ENCODE results near the gene POLE3. TPM values are rescaled to one million over a fixed set of nuclear protein-coding genes. Genes with fewer than 3 reads are reported as not detected.
"Not testable (repeated sequence)": the region's sequence is repeated elsewhere in the genome, so short reads cannot be mapped to it uniquely, and the experiment has no call there.

POLE3 gene
- total and polyA plus RNA-seq, 5 experiments from 2014 or later = 59.5 to 138 (median 116) TPM

- Mint-ChIP-seq H3K27me3 (peaks cover 1 to 18% (median 8%) of the 10 kb centered on the region in 5 donors), H3K36me3 (no peaks in the 10 kb centered on the region), H3K4me3 (no peak overlapping the region), H3K27ac (peak overlapping the region in 1 of 10 donors; percentile 13), H3K4me1 (no peaks in the 10 kb centered on the region), H3K9me3 (no peaks in the 10 kb centered on the region)
- POLR2A ChIA-PET = no interaction called here
- no peak for ATAC-seq
- no peak for DNase-seq
Observed at GRCh38 chr9:113427629-113428028, 17.2 kb upstream of the POLE3 start.

- POLR2A ChIA-PET = no interaction called here
- H3K4me1 Mint-ChIP-seq = no peaks in the 10 kb centered on the region
- no peak for DNase-seq
- no peak for ATAC-seq
- H3K9me3 Mint-ChIP-seq = no peaks in the 10 kb centered on the region
- H3K27ac Mint-ChIP-seq = no peak overlapping the region
- peaks cover 1 to 18% (median 8%) of the 10 kb centered on the region in 5 donors for H3K27me3 Mint-ChIP-seq
- no peak overlapping the region for H3K4me3 Mint-ChIP-seq
- H3K36me3 Mint-ChIP-seq = no peaks in the 10 kb centered on the region
Observed at GRCh38 chr9:113426701-113427100, 16.2 kb upstream of the POLE3 start.

- H3K27ac Mint-ChIP-seq = no peak overlapping the region
- no peaks in the 10 kb centered on the region for H3K4me1 Mint-ChIP-seq
- DNase-seq (no peak), ATAC-seq (no peak)
- H3K27me3 Mint-ChIP-seq = peaks cover 1 to 18% (median 8%) of the 10 kb centered on the region in 5 donors
- POLR2A ChIA-PET = no interaction called here
- no peaks in the 10 kb centered on the region for H3K36me3 Mint-ChIP-seq
- H3K9me3 Mint-ChIP-seq = no peaks in the 10 kb centered on the region
- no peak overlapping the region for H3K4me3 Mint-ChIP-seq
Observed at GRCh38 chr9:113425072-113425471, 14.6 kb upstream of the POLE3 start.

- no peak for ATAC-seq
- Mint-ChIP-seq H3K9me3 (no peaks in the 10 kb centered on the region), H3K4me3 (no peak overlapping the region), H3K36me3 (no peaks in the 10 kb centered on the region), H3K27ac (peak overlapping the region in 1 of 10 donors; percentile 31), H3K4me1 (no peaks in the 10 kb centered on the region), H3K27me3 (peaks cover 1 to 18% (median 8%) of the 10 kb centered on the region in 5 donors)
- DNase-seq = no peak
- POLR2A ChIA-PET = no interaction called here
Observed at GRCh38 chr9:113421726-113422125, 11.3 kb upstream of the POLE3 start.

- H3K4me1 Mint-ChIP-seq = no peaks in the 10 kb centered on the region
- H3K9me3 Mint-ChIP-seq = no peaks in the 10 kb centered on the region
- DNase-seq = no peak
Observed at GRCh38 chr9:113417370-113417769, 6.9 kb upstream of the POLE3 start.

GRCh38 chr9:113416149-113416721, 5.8 kb upstream of the POLE3 start:
- H3K9me3 Mint-ChIP-seq = no peaks in the 10 kb centered on the region
- no peak overlapping the region for H3K4me3 Mint-ChIP-seq
- H3K36me3 Mint-ChIP-seq = no peaks in the 10 kb centered on the region
- DNase-seq = no peak
- no peak overlapping the region for H3K27ac Mint-ChIP-seq
- ATAC-seq = no peak
- POLR2A ChIA-PET = no interaction called here
- peaks cover 0 to 4% (median 0%) of the 10 kb centered on the region in 4 donors for H3K4me1 Mint-ChIP-seq
- H3K27me3 Mint-ChIP-seq = no peaks in the 10 kb centered on the region

More at GRCh38 chr9:113417370-113417769, 6.9 kb upstream of the POLE3 start:
- Mint-ChIP-seq H3K4me3 (no peak overlapping the region), H3K27ac (no peak overlapping the region), H3K27me3 (no peaks in the 10 kb centered on the region), H3K36me3 (no peaks in the 10 kb centered on the region)
- ATAC-seq = no peak
- POLR2A ChIA-PET = no interaction called here

- Mint-ChIP-seq H3K27me3 (peaks cover 0 to 3% (median 0%) of the 10 kb centered on the region in 5 donors), H3K9me3 (no peaks in the 10 kb centered on the region), H3K27ac (peak overlapping the region; percentile 98 to 100 (median 99)), H3K4me3 (peak overlapping the region; percentile 94 to 99 (median 96)), H3K4me1 (peaks cover 20 to 41% (median 36%) of the 10 kb centered on the region in 4 donors), H3K36me3 (peaks cover 0 to 30% (median 4%) of the 10 kb centered on the region in 3 donors)
- no peak for ATAC-seq
- POLR2A ChIA-PET = interaction anchor here (0.7 to 2.8 kb wide), 25 partner anchors 10 to 1077 kb away, joined by 3 to 62 read pairs (median 4); partner anchors contain the start of genes ALAD, BSPRY, CDC26 and HDHD3
- no peak for DNase-seq
Observed at GRCh38 chr9:113409883-113410206, 630 bp downstream of the POLE3 start.

GRCh38 chr9:113409481-113409880, 994 bp downstream of the POLE3 start:
- Mint-ChIP-seq H3K9me3 (no peaks in the 10 kb centered on the region), H3K36me3 (peaks cover 0 to 32% (median 4%) of the 10 kb centered on the region in 3 donors), H3K4me1 (peaks cover 20 to 44% (median 36%) of the 10 kb centered on the region in 4 donors), H3K27me3 (peaks cover 0 to 3% (median 0%) of the 10 kb centered on the region in 5 donors), H3K27ac (peak overlapping the region; percentile 98 to 100 (median 99)), H3K4me3 (peak overlapping the region; percentile 94 to 99 (median 96))
- ATAC-seq (no peak), DNase-seq (no peak)
- POLR2A ChIA-PET = interaction anchor here (0.7 to 2.8 kb wide), 21 partner anchors 10 to 1077 kb away, joined by 3 to 62 read pairs (median 4); partner anchors contain the start of genes ALAD, CDC26, HDHD3 and INIP

GRCh38 chr9:113406873-113407511, 3.5 kb downstream of the POLE3 start:
- not testable (repeated sequence) for H3K9me3 Mint-ChIP-seq, H3K27me3 Mint-ChIP-seq
- DNase-seq (peak; percentile 22 to 73 (median 50)), ATAC-seq (peak in 1 of 2 donors; percentile 13)
- H3K4me1 Mint-ChIP-seq = peaks cover 20 to 50% (median 36%) of the 10 kb centered on the region in 4 donors
- peak overlapping the region; percentile 51 to 95 (median 83) for H3K27ac Mint-ChIP-seq
- peak overlapping the region in 9 of 10 donors; percentile 38 to 94 (median 72) for H3K4me3 Mint-ChIP-seq
- POLR2A ChIA-PET = interaction anchor here (1.1 to 1.2 kb wide), 2 partner anchors 30 to 132 kb away, joined by 4 read pairs; partner anchors contain the start of genes CDC26 and HDHD3
- H3K36me3 Mint-ChIP-seq = peaks cover 0 to 32% (median 4%) of the 10 kb centered on the region in 3 donors

- H3K9me3 Mint-ChIP-seq = not testable (repeated sequence)
Observed at GRCh38 chr9:113406353-113406752, 4.1 kb downstream of the POLE3 start.

GRCh38 chr9:113403646-113404045, 6.8 kb downstream of the POLE3 start:
- peak overlapping the region in 4 of 10 donors; percentile 43 to 66 (median 54) for H3K27ac Mint-ChIP-seq
- H3K9me3 Mint-ChIP-seq = no peaks in the 10 kb centered on the region
- peaks cover 0 to 22% (median 2%) of the 10 kb centered on the region in 3 donors for H3K36me3 Mint-ChIP-seq
- H3K4me3 Mint-ChIP-seq = peak overlapping the region in 1 of 10 donors; percentile 24
- no peaks in the 10 kb centered on the region for H3K27me3 Mint-ChIP-seq
- POLR2A ChIA-PET = interaction anchor here (0.8 to 1.7 kb wide), 2 partner anchors 27 to 178 kb away, joined by 4 read pairs; partner anchors contain the start of gene HDHD3
- no peak for DNase-seq
- no peak for ATAC-seq
- peaks cover 17 to 54% (median 44%) of the 10 kb centered on the region in 4 donors for H3K4me1 Mint-ChIP-seq

More at GRCh38 chr9:113406353-113406752, 4.1 kb downstream of the POLE3 start:
- H3K27ac Mint-ChIP-seq = peak overlapping the region; percentile 51 to 95 (median 83)
- H3K36me3 Mint-ChIP-seq = peaks cover 0 to 32% (median 4%) of the 10 kb centered on the region in 3 donors
- not testable (repeated sequence) for ATAC-seq, H3K27me3 Mint-ChIP-seq, DNase-seq, H3K4me3 Mint-ChIP-seq
- peaks cover 24 to 56% (median 41%) of the 10 kb centered on the region in 4 donors for H3K4me1 Mint-ChIP-seq
- POLR2A ChIA-PET = interaction anchor here (0.6 to 1.2 kb wide), 3 partner anchors 30 to 132 kb away, joined by 4 to 5 read pairs (median 4); partner anchors contain the start of genes CDC26 and HDHD3

GRCh38 chr9:113401027-113401792, 9.3 kb downstream of the POLE3 start, which contains the start of gene ALAD:
Gene ALAD, minus strand, starts transcription at chr9:113401284. Its CDS starts 7,725 bp downstream, at chr9:113393559.
- peaks cover 0 to 9% (median 0%) of the 10 kb centered on the region in 3 donors for H3K36me3 Mint-ChIP-seq
- no peaks in the 10 kb centered on the region for H3K27me3 Mint-ChIP-seq
- no peaks in the 10 kb centered on the region for H3K9me3 Mint-ChIP-seq
- ATAC-seq (peak; percentile 96 to 98), DNase-seq (peak; percentile 95 to 100 (median 100))
- POLR2A ChIA-PET = interaction anchor here (1.0 to 4.6 kb wide), 9 partner anchors 9 to 179 kb away, joined by 3 to 62 read pairs (median 4); partner anchors contain the start of genes C9orf43, HDHD3, POLE3 and WDR31
- peak within 1 kb of the TSS; percentile 91 to 99 (median 98) for H3K4me3 Mint-ChIP-seq
- H3K27ac Mint-ChIP-seq = peak within 1 kb of the TSS; percentile 61 to 96 (median 88)
- peaks cover 12 to 42% (median 34%) of the 10 kb centered on the region in 4 donors for H3K4me1 Mint-ChIP-seq
